ENCODE results near the gene UCP3. TPM values are rescaled to one million over a fixed set of nuclear protein-coding genes. Genes with fewer than 3 reads are reported as not detected.

Gene UCP3
- total and polyA plus RNA-seq, 12 donors, result 0.61 to 12.6 (median 1.6) TPM

GRCh38 chr11:74050465-74050864 lies 41.6 kb upstream of the UCP3 start:
- 92 to 95% methylated on average over 3 of the region's 3 CpGs for WGBS, 2 donors
- intact Hi-C loops (cut with DNase I), result loop anchor here in 1 of 10 donors (10.0 kb wide), 1 partner anchor 86 kb away; no protein-coding TSS in a partner anchor
- no peaks in the 10 kb centered on the region for H3K27me3 ChIP-seq

GRCh38 chr11:74048993-74049392 lies 40.1 kb upstream of the UCP3 start:
- H3K27me3 ChIP-seq, result no peaks in the 10 kb centered on the region
- no peaks in the 10 kb centered on the region for H3K9me3 ChIP-seq
- ATAC-seq, result no peak
- TF ChIP-seq CTCF (IDR thresholded peaks at IDR 0.05), result no peak
- H3K4me1 ChIP-seq, result no peaks in the 10 kb centered on the region
- no peak overlapping the region for H3K4me3 ChIP-seq
- H3K27ac ChIP-seq, result no peak overlapping the region
- intact Hi-C loops (cut with DNase I), result no loop called here
- WGBS, 2 donors, result 95 to 96% methylated on average over 5 of the region's 5 CpGs
- H3K36me3 ChIP-seq, result peaks cover 0 to 82% (median 27%) of the 10 kb centered on the region in 9 donors
- no peak for DNase-seq

More at GRCh38 chr11:74050465-74050864, 41.6 kb upstream of the UCP3 start:
- ATAC-seq (no peak), DNase-seq (no peak)
- Histone ChIP-seq H3K4me3 (no peak overlapping the region), H3K4me1 (no peaks in the 10 kb centered on the region), H3K27ac (no peak overlapping the region), H3K36me3 (peaks cover 0 to 83% (median 24%) of the 10 kb centered on the region in 9 donors), H3K9me3 (no peaks in the 10 kb centered on the region)
- TF ChIP-seq CTCF (IDR thresholded peaks at IDR 0.05), result no peak

DNA sequence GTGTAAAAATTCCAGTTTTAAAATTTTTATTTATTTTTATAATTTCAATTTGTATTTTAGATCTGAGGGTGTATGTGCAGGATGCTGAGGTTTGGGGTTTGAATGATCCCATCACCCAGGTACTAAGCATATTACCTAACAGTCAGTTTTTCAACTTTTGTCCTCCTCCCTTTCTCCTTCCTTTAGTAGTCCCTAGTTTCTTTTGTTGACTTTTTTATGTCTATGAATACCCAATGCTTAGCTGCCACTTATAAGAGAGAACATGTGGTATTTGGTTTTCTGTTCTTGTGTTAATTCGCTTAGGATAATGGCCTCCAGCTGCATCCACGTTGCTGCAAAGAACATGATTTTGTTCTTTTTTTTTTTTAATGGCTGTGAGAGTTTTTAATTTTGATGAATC lies 35.7 kb upstream of the UCP3 start:
- no peak for TF ChIP-seq CTCF (IDR thresholded peaks at IDR 0.05)
- Histone ChIP-seq H3K9me3 (no peaks in the 10 kb centered on the region), H3K27ac (no peak overlapping the region), H3K36me3 (peaks cover 0 to 92% (median 34%) of the 10 kb centered on the region in 9 donors), H3K27me3 (no peaks in the 10 kb centered on the region), H3K4me3 (no peak overlapping the region), H3K4me1 (no peaks in the 10 kb centered on the region)
- intact Hi-C loops (cut with DNase I), result no loop called here
- no peak for ATAC-seq
- 85 to 89% methylated on average over 2 of the region's 2 CpGs for WGBS, 2 donors
- DNase-seq, result no peak

- TF ChIP-seq CTCF (IDR thresholded peaks at IDR 0.05), result no peak
- ATAC-seq (no peak), DNase-seq (no peak)
- intact Hi-C loops (cut with DNase I), result no loop called here
- Histone ChIP-seq H3K4me3 (no peak overlapping the region), H3K9me3 (no peaks in the 10 kb centered on the region), H3K4me1 (no peaks in the 10 kb centered on the region), H3K36me3 (peaks cover 0 to 92% (median 26%) of the 10 kb centered on the region in 9 donors), H3K27ac (no peak overlapping the region), H3K27me3 (no peaks in the 10 kb centered on the region)
- whole genome bisulfite sequencing, 2 donors, result 100% methylated on average over 1 of the region's 1 CpG
Observed at GRCh38 chr11:74043450-74043849, 34.6 kb upstream of the UCP3 start.

Measured in heart right ventricle (tissue), 16 donors.